Adrenal gland (tissue), 12 donors: ENCODE results near the gene ABHD4. TPM values are rescaled to one million over a fixed set of nuclear protein-coding genes. Genes with fewer than 3 reads are reported as not detected.
"Not testable (repeated sequence)": the region's sequence is repeated elsewhere in the genome, so short reads cannot be mapped to it uniquely, and the experiment has no call there.

Experiments used
- DNase-seq, 7 donors: peaks; one replicate each; pipeline ENCODE4 v3.0.0-alpha.2; 2019 to 2020
- H3K27ac ChIP-seq, 5 donors: fragments of 200-600 bp; sonication (generic) in 4 of 5; 1 replicate in 3 of 5; 2 replicates in 2 of 5; pipeline versions ENCODE4 v1.5.1 to v1.8.0; 2016 to 2020; ENCODE audit warnings: mild to moderate bottlenecking in 1 of 5
- H3K27me3 ChIP-seq: fragments of 200-600 bp; 2 replicates; pipeline ENCODE4 v1.8.0; 2021
- H3K36me3 ChIP-seq, 2 donors: fragments of 200-600 bp; replicated peaks in 1 of 2; 1 replicate in 1 of 2; 2 replicates in 1 of 2; pipeline versions ENCODE4 v1.5.1 to v1.8.0; 2018 to 2022
- H3K4me1 ChIP-seq, 2 donors: fragments of 200-600 bp; replicated peaks in 1 of 2; 1 replicate in 1 of 2; 2 replicates in 1 of 2; pipeline versions ENCODE4 v1.5.1 to v1.8.0; 2018 to 2021
- H3K4me3 ChIP-seq, 4 donors: fragments of 200-600 bp; sonication (generic) in 3 of 4; one replicate each; pipeline ENCODE4 v1.5.1; 2016 to 2018
- H3K9me3 ChIP-seq, 3 donors: fragments of 200-600 bp; sonication (generic) in 1 of 3; replicated peaks in 1 of 3; 1 replicate in 2 of 3; 2 replicates in 1 of 3; pipeline versions ENCODE4 v1.5.1 to v1.8.0; 2016 to 2021
- POLR2A ChIP-seq, 2 donors: fragments of 450-650 bp; IDR thresholded peaks; one replicate each; pipeline ENCODE4 v1.6.1; 2017; ENCODE audit warnings: antibody characterized with exemption in 2 of 2, mild to moderate bottlenecking in 2 of 2, moderate library complexity in 1 of 2
- WGBS, 4 donors: extraction: QIAGEN DNeasy Blood & Tissue Kit in 2 of 4; methylation state at CpG; one replicate each; pipeline versions ENCODE4 v1.1.5 to v1.1.7; 2013 to 2017; 5-methylcytosine and 5-hydroxymethylcytosine counted together
- intact Hi-C, 2 donors: fragments of 100-400 bp; cut with DNase I; formaldehyde crosslinking; loops; one replicate each; pipeline versions ENCODE4 v1.14.1 to v1.15.0; 2022 to 2023
- polyA plus RNA-seq, 3 donors: library from polyadenylated mRNA; stranded (reverse); fragments of 200-250 nt in 2 of 3; fragments of 350-450 nt in 1 of 3; fragmentation: Illumina TruSeq in 1 of 3; extraction: RNeasy Lipid Tissue Mini Kit (QIAGEN cat#74804) in 1 of 3; gene quantifications; one replicate each; pipeline ENCODE4 v1.2.3, GENCODE V29; 2013 to 2014
- total RNA-seq, 9 donors: library from RNA; depleted of rRNA in 4 of 9; stranded (reverse); fragments of >200 nt in 4 of 9; fragments of 120-200 nt in 1 of 9; fragmentation: NEBNext Ultra II Directional in 1 of 9; extraction: Animal tissue kit (Norgen Biotek cat#: 25700) in 1 of 9; gene quantifications; one replicate each; pipeline versions ENCODE4 v1.1.0 to v1.2.4, GENCODE V29; 2013 to 2023
- TF ChIP-seq, protein P1 (sequence below), 6 experiments: fragments of 450-650 bp in 4 of 6; fragments of 200-600 bp in 2 of 6; sonication (generic) in 1 of 6; IDR thresholded peaks; 1 replicate in 5 of 6; 2 replicates in 1 of 6; pipeline versions ENCODE4 v1.5.1 to v1.8.0; 2016 to 2021; ENCODE audit warnings: antibody characterized with exemption in 6 of 6, mild to moderate bottlenecking in 2 of 6, moderate library complexity in 1 of 6
- donor health status: healthy with polysubstance abuse.
- donor health status: Bipolar disorder and iron deficiency.
- donor health status: DM: yes; HTN: yes; CAD: no.
- donor health status: DM: no; HTN: no; CAD: no.
- donor health status: DM: no; HTN: no; CAD: no.
- donor health status: DM: yes; HTN: yes; CAD: no.

Gene ABHD4
- total and polyA plus RNA-seq, 12 donors, result 21.4 to 93.4 (median 43.5) TPM

DNA sequence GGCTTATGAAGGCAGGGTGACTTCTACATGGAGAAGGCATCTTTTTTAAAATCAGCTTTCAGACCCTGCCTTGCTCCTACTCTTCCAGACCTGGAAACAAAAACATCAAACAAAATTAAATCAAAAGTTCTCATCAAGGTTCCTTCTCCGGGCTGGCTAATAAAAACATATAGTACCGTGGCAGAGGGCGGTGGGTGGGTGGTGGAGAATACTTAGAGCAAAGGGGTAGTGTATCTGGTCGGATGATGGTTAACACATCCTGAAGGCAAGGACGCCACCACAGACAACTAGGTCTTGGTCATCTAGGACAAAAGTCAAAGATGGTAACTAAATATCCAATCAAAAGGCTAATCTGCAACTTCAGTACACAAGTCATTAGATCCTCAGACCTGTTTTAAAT is 10.9 kb upstream of the ABHD4 start:
- peaks cover 22 to 56% of the 10 kb centered on the region in 2 donors for H3K4me1 ChIP-seq
- no peak for DNase-seq
- H3K36me3 ChIP-seq, result no peaks in the 10 kb centered on the region
- no peaks in the 10 kb centered on the region for H3K27me3 ChIP-seq
- no peaks in the 10 kb centered on the region for H3K9me3 ChIP-seq
- WGBS, 4 donors, result 90 to 93% (median 92%) methylated on average over 5 of the region's 5 CpGs
- H3K4me3 ChIP-seq, result peak overlapping the region in 1 of 4 donors; percentile 89
- TF ChIP-seq, protein P1, sequence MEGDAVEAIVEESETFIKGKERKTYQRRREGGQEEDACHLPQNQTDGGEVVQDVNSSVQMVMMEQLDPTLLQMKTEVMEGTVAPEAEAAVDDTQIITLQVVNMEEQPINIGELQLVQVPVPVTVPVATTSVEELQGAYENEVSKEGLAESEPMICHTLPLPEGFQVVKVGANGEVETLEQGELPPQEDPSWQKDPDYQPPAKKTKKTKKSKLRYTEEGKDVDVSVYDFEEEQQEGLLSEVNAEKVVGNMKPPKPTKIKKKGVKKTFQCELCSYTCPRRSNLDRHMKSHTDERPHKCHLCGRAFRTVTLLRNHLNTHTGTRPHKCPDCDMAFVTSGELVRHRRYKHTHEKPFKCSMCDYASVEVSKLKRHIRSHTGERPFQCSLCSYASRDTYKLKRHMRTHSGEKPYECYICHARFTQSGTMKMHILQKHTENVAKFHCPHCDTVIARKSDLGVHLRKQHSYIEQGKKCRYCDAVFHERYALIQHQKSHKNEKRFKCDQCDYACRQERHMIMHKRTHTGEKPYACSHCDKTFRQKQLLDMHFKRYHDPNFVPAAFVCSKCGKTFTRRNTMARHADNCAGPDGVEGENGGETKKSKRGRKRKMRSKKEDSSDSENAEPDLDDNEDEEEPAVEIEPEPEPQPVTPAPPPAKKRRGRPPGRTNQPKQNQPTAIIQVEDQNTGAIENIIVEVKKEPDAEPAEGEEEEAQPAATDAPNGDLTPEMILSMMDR (IDR thresholded peaks at IDR 0.05), result no peak
- TF ChIP-seq POLR2A (IDR thresholded peaks at IDR 0.05), result no peak
- no peak overlapping the region for H3K27ac ChIP-seq
- intact Hi-C loops, result no loop called here

GRCh38 chr14:22587677-22588422 is 10.2 kb upstream of the ABHD4 start:
- peaks cover 22 to 56% of the 10 kb centered on the region in 2 donors for H3K4me1 ChIP-seq
- H3K27me3 ChIP-seq, H3K9me3 ChIP-seq, DNase-seq, H3K36me3 ChIP-seq, intact Hi-C loops: not testable (repeated sequence)
- H3K4me3 ChIP-seq, result peak overlapping the region in 2 of 4 donors; percentile 77 to 89
- H3K27ac ChIP-seq, result peak overlapping the region in 3 of 5 donors; percentile 76 to 93 (median 93)
- 76 to 79% (median 77%) methylated on average over 10 of the region's 10 CpGs for WGBS, 4 donors

GRCh38 chr14:22588526-22589095 is 9.5 kb upstream of the ABHD4 start:
- no peaks in the 10 kb centered on the region for H3K36me3 ChIP-seq
- TF ChIP-seq, protein P1 (IDR thresholded peaks at IDR 0.05), result no peak
- peak overlapping the region; percentile 50 to 93 (median 78) for H3K27ac ChIP-seq
- intact Hi-C loops, result no loop called here
- H3K4me3 ChIP-seq, result peak overlapping the region in 3 of 4 donors; percentile 60 to 89 (median 77)
- peaks cover 22 to 56% of the 10 kb centered on the region in 2 donors for H3K4me1 ChIP-seq
- WGBS, 4 donors, result 1 to 2% (median 2%) methylated on average over 16 to 17 of the region's 17 CpGs
- no peaks in the 10 kb centered on the region for H3K27me3 ChIP-seq
- H3K9me3 ChIP-seq, result no peaks in the 10 kb centered on the region
- DNase-seq, result no peak

- TF ChIP-seq POLR2A (IDR thresholded peaks at IDR 0.05), result peak; percentile 58 to 91
- TF ChIP-seq, protein P1 (IDR thresholded peaks at IDR 0.05), result peak in 1 of 6 experiments; percentile 45
- 0 to 1% (median 0%) methylated on average over 20 to 44 of the region's 44 CpGs for WGBS, 4 donors
- peak; percentile 98 to 100 (median 99) for DNase-seq
- H3K27ac ChIP-seq, result peak within 1 kb of the TSS; percentile 70 to 93 (median 78)
- H3K4me3 ChIP-seq, result peak within 1 kb of the TSS in 3 of 4 donors; percentile 60 to 89 (median 77)
- intact Hi-C loops, result no loop called here
- no peaks in the 10 kb centered on the region for H3K27me3 ChIP-seq
- no peaks in the 10 kb centered on the region for H3K36me3 ChIP-seq
- H3K4me1 ChIP-seq, result peaks cover 19 to 50% of the 10 kb centered on the region in 2 donors
- H3K9me3 ChIP-seq, result no peaks in the 10 kb centered on the region
These were observed 8.8 kb upstream of the ABHD4 start, which contains the start of gene DAD1 for GRCh38 chr14:22589096-22589839. Gene DAD1 (minus strand): TSS chr14:22589224. CDS start chr14:22589157, 67 bp downstream.
